Glomerular visceral epithelial cell (primary cell): ENCODE data around the gene GSG1L.

Experiments used
- DNase-seq: peaks from one replicate; pipeline ENCODE4 v3.0.0-alpha.2; 2016; ENCODE audit errors: extremely low spot score

The GSG1L gene

GRCh38 chr16:28019218-28019617 is 44.3 kb downstream of the GSG1L start:
- DNase-seq = no peak

- DNase-seq = no peak
These were observed 48.7 kb downstream of the GSG1L start for GRCh38 chr16:28014851-28015250.

GRCh38 chr16:28013878-28014277 is 49.6 kb downstream of the GSG1L start:
- DNase-seq = no peak

- DNase-seq = no peak
These were observed 50.1 kb downstream of the GSG1L start for GRCh38 chr16:28013392-28013791.

GRCh38 chr16:28011971-28012445 is 51.5 kb downstream of the GSG1L start:
- DNase-seq = no peak

GRCh38 chr16:28011223-28011622 is 52.3 kb downstream of the GSG1L start:
- no peak for DNase-seq

- DNase-seq = no peak
These were observed 52.8 kb downstream of the GSG1L start for GRCh38 chr16:28010671-28011070.

GRCh38 chr16:28009586-28010373 is 53.7 kb downstream of the GSG1L start:
- no peak for DNase-seq

GRCh38 chr16:28003923-28004322 is 59.6 kb downstream of the GSG1L start:
- no peak for DNase-seq

- no peak for DNase-seq
These were observed 60.3 kb downstream of the GSG1L start for GRCh38 chr16:28003021-28003865.

GRCh38 chr16:28001642-28002041 is 61.9 kb downstream of the GSG1L start:
- no peak for DNase-seq

- no peak for DNase-seq
These were observed 62.3 kb downstream of the GSG1L start for GRCh38 chr16:28001184-28001583.

GRCh38 chr16:28000314-28001169 is 63.0 kb downstream of the GSG1L start:
- DNase-seq = no peak

- no peak for DNase-seq
These were observed 63.8 kb downstream of the GSG1L start for GRCh38 chr16:27999687-28000086.

GRCh38 chr16:27995378-27995777 is 68.1 kb downstream of the GSG1L start:
- DNase-seq = no peak

GRCh38 chr16:27994686-27995085 is 68.8 kb downstream of the GSG1L start:
- no peak for DNase-seq

GRCh38 chr16:27993587-27993986 is 69.9 kb downstream of the GSG1L start:
- no peak for DNase-seq

- no peak for DNase-seq
These were observed 71.6 kb downstream of the GSG1L start for GRCh38 chr16:27991876-27992275.

GRCh38 chr16:27985981-27986380 is 77.5 kb downstream of the GSG1L start:
- DNase-seq = no peak

- no peak for DNase-seq
These were observed 79.4 kb downstream of the GSG1L start for GRCh38 chr16:27984121-27984520.

GRCh38 chr16:27983244-27983643 is 80.3 kb downstream of the GSG1L start:
- DNase-seq = no peak

GRCh38 chr16:27982184-27982583 is 81.3 kb downstream of the GSG1L start:
- no peak for DNase-seq
